Measurements from ENCODE around the gene GSTO1.

The GSTO1 gene

GRCh38 chr10:104254493-104255310 lies at the start of gene GSTO1:
Gene GSTO1, plus strand, starts transcription at chr10:104254892. Its CDS starts 37 bp downstream, at chr10:104254929.
- TF ChIP-seq CTCF (IDR thresholded peaks at IDR 0.05; ENCODE audit: borderline replicate concordance, insufficient read depth, low read depth, low read length), result no peak
- H3K4me3 ChIP-seq (ENCODE audit: low read depth, low read length), result peak within 1 kb of the TSS; percentile 92

GRCh38 chr10:104208730-104209129 lies 46.0 kb upstream of the GSTO1 start:
- no peak overlapping the region for H3K4me3 ChIP-seq (ENCODE audit: low read depth, low read length)
- no peak for TF ChIP-seq CTCF (IDR thresholded peaks at IDR 0.05; ENCODE audit: borderline replicate concordance, insufficient read depth, low read depth, low read length)

GRCh38 chr10:104209575-104210198 lies 45.0 kb upstream of the GSTO1 start:
- TF ChIP-seq CTCF (IDR thresholded peaks at IDR 0.05; ENCODE audit: borderline replicate concordance, insufficient read depth, low read depth, low read length), result peak; percentile 41; the same call in 1 of the 2 replicates
- H3K4me3 ChIP-seq (ENCODE audit: low read depth, low read length), result no peak overlapping the region

GRCh38 chr10:104216631-104217030 lies 38.1 kb upstream of the GSTO1 start:
- no peak overlapping the region for H3K4me3 ChIP-seq (ENCODE audit: low read depth, low read length)
- no peak for TF ChIP-seq CTCF (IDR thresholded peaks at IDR 0.05; ENCODE audit: borderline replicate concordance, insufficient read depth, low read depth, low read length)

DNA sequence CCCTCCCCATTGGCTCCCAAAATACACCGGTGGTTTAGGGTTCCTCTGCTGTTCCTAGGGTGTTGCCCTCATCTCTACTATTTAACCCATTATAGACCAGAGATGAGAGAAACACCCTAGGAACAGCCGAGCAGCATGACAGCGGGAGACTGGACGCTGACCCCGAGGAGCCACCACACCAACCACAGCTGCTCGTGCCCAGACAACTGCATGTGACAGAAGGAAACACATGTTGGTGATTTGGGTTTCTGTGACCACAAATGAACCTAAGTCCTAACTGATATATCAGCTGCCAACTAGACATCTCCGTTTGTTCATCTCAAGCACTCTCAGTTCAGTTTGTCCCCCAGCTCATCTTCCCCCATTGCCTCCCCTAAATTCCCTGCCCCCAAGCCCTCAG lies 35.9 kb upstream of the GSTO1 start:
- no peak overlapping the region for H3K4me3 ChIP-seq (ENCODE audit: low read depth, low read length)
- TF ChIP-seq CTCF (IDR thresholded peaks at IDR 0.05; ENCODE audit: borderline replicate concordance, insufficient read depth, low read depth, low read length), result no peak

GRCh38 chr10:104220522-104220921 lies 34.2 kb upstream of the GSTO1 start:
- H3K4me3 ChIP-seq (ENCODE audit: low read depth, low read length), result no peak overlapping the region
- no peak for TF ChIP-seq CTCF (IDR thresholded peaks at IDR 0.05; ENCODE audit: borderline replicate concordance, insufficient read depth, low read depth, low read length)

- TF ChIP-seq CTCF (IDR thresholded peaks at IDR 0.05; ENCODE audit: borderline replicate concordance, insufficient read depth, low read depth, low read length), result no peak
- no peak overlapping the region for H3K4me3 ChIP-seq (ENCODE audit: low read depth, low read length)
These were observed 31.4 kb upstream of the GSTO1 start for GRCh38 chr10:104223304-104223703.
